Measurements from ENCODE around the gene SPRED1. TPM values are rescaled to one million over a fixed set of nuclear protein-coding genes. Genes with fewer than 3 reads are reported as not detected.

Gene SPRED1
- total RNA-seq, 1 donor from 2014 or later, result 8.7 TPM

GRCh38 chr15:38312190-38312589 lies 59.6 kb downstream of the SPRED1 start:
- Histone ChIP-seq H3K9me3 (replicated peaks) (no peaks in the 10 kb centered on the region), H3K4me3 (no peak overlapping the region), H3K27me3 (ENCODE audit: low read depth) (no peaks in the 10 kb centered on the region), H3K36me3 (no peaks in the 10 kb centered on the region), H3K4me1 (peaks cover 4% of the 10 kb centered on the region), H3K27ac (replicated peaks) (no peak overlapping the region)
- no peak for TF ChIP-seq CTCF (IDR thresholded peaks at IDR 0.05; ENCODE audit: borderline replicate concordance)
- DNase-seq, result no peak
- intact Hi-C loops (cut with micrococcal nuclease), result no loop called here

- no peaks in the 10 kb centered on the region for H3K9me3 ChIP-seq (replicated peaks)
- no peak for DNase-seq
- no peak overlapping the region for H3K27ac ChIP-seq (replicated peaks)
- intact Hi-C loops (cut with micrococcal nuclease), result no loop called here
- no peaks in the 10 kb centered on the region for H3K27me3 ChIP-seq (ENCODE audit: low read depth)
- no peak overlapping the region for H3K4me3 ChIP-seq
- H3K4me1 ChIP-seq, result peaks cover 9% of the 10 kb centered on the region
- no peaks in the 10 kb centered on the region for H3K36me3 ChIP-seq
- TF ChIP-seq CTCF (IDR thresholded peaks at IDR 0.05; ENCODE audit: borderline replicate concordance), result no peak
Observed at GRCh38 chr15:38316311-38316710, 63.7 kb downstream of the SPRED1 start.

- DNase-seq, result no peak
- intact Hi-C loops (cut with micrococcal nuclease), result no loop called here
- no peak overlapping the region for H3K4me3 ChIP-seq
Observed at GRCh38 chr15:38320181-38320580, 67.5 kb downstream of the SPRED1 start.

GRCh38 chr15:38320866-38321265 lies 68.2 kb downstream of the SPRED1 start:
- intact Hi-C loops (cut with micrococcal nuclease), result no loop called here
- H3K36me3 ChIP-seq, result peaks cover 15% of the 10 kb centered on the region
- H3K27me3 ChIP-seq (ENCODE audit: low read depth), result no peaks in the 10 kb centered on the region

More at GRCh38 chr15:38320181-38320580, 67.5 kb downstream of the SPRED1 start:
- Histone ChIP-seq H3K9me3 (replicated peaks) (no peaks in the 10 kb centered on the region), H3K27me3 (ENCODE audit: low read depth) (no peaks in the 10 kb centered on the region), H3K4me1 (peaks cover 9% of the 10 kb centered on the region), H3K27ac (replicated peaks) (no peak overlapping the region), H3K36me3 (peaks cover 8% of the 10 kb centered on the region)
- TF ChIP-seq CTCF (IDR thresholded peaks at IDR 0.05; ENCODE audit: borderline replicate concordance), result no peak

GRCh38 chr15:38323895-38324294 lies 71.3 kb downstream of the SPRED1 start:
- no peaks in the 10 kb centered on the region for H3K27me3 ChIP-seq (ENCODE audit: low read depth)
- TF ChIP-seq CTCF (IDR thresholded peaks at IDR 0.05; ENCODE audit: borderline replicate concordance), result no peak
- peaks cover 36% of the 10 kb centered on the region for H3K36me3 ChIP-seq
- intact Hi-C loops (cut with micrococcal nuclease), result no loop called here
- no peak overlapping the region for H3K4me3 ChIP-seq
- H3K27ac ChIP-seq (replicated peaks), result no peak overlapping the region
- H3K4me1 ChIP-seq, result peaks cover 6% of the 10 kb centered on the region
- H3K9me3 ChIP-seq (replicated peaks), result no peaks in the 10 kb centered on the region
- no peak for DNase-seq

More at GRCh38 chr15:38320866-38321265, 68.2 kb downstream of the SPRED1 start:
- no peak for DNase-seq
- H3K4me1 ChIP-seq, result peaks cover 9% of the 10 kb centered on the region
- H3K9me3 ChIP-seq (replicated peaks), result no peaks in the 10 kb centered on the region
- no peak overlapping the region for H3K4me3 ChIP-seq
- no peak for TF ChIP-seq CTCF (IDR thresholded peaks at IDR 0.05; ENCODE audit: borderline replicate concordance)
- H3K27ac ChIP-seq (replicated peaks), result no peak overlapping the region
